ENCODE measurements around the gene FBXO41. TPM values are rescaled to one million over a fixed set of nuclear protein-coding genes. Genes with fewer than 3 reads are reported as not detected.

FBXO41 gene
- total RNA-seq, 1 donor from 2014 or later: 14.0 TPM

DNA sequence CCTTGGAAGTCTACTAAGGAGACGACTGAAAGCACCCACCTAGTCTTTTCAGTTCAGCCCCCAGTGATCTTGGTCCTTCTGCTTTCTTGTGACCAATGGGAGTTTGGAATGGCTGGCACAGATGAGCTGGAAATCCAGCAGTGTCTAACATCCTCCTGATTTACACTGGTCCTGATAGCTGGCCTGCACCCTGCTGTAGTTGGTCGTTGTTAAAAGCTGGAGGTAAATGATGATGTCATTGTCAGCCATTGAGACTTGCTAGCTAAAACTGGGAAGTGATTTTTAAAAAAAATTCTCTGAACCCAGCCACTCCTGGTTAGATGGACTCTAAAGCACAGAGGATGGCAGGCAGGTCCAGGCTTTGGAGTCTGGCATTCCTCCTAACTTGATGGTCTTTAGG is 30.9 kb downstream of the FBXO41 start:
- H3K27ac Mint-ChIP-seq (ENCODE audit: unreplicated experiment): no peak overlapping the region

DNA sequence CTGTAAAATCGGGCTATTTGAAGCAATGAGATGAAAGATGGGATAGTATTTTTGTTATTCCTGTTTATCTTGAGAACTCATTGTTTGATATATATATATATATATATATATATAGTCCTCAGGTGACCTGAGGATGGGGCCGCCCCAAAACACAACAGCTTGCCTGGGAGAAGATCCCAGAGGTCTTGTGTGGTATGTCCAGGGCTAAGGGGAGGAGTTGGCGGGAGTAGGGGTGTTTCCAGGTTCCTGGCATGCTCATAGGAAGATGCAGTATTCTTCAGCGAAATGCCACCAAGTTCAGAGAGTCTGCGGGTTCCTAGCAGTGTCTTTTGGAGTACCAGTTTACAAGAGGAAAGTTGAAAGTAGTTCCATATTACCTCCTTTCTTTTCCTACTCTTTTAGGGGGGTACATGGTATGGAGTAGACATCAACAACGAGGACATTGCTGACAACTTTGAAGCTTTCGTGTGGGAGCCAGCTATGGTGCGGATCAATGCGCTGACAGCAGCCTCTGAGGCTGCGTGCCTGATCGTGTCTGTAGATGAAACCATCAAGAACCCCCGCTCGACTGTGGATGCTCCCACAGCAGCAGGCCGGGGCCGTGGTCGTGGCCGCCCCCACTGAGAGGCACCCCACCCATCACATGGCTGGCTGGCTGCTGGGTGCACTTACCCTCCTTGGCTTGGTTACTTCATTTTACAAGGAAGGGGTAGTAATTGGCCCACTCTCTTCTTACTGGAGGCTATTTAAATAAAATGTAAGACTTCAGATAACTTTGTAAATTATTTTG is 31.8 kb downstream of the FBXO41 start:
- H3K27ac Mint-ChIP-seq (ENCODE audit: unreplicated experiment): no peak overlapping the region
- H3K27me3 Mint-ChIP-seq (ENCODE audit: unreplicated experiment): no peaks in the 10 kb centered on the region
- DNase-seq: no peak
- peaks cover 3% of the 10 kb centered on the region for H3K4me1 Mint-ChIP-seq (ENCODE audit: low read depth, unreplicated experiment)
- no peaks in the 10 kb centered on the region for H3K36me3 Mint-ChIP-seq (ENCODE audit: unreplicated experiment)
- TF ChIP-seq, protein P1, sequence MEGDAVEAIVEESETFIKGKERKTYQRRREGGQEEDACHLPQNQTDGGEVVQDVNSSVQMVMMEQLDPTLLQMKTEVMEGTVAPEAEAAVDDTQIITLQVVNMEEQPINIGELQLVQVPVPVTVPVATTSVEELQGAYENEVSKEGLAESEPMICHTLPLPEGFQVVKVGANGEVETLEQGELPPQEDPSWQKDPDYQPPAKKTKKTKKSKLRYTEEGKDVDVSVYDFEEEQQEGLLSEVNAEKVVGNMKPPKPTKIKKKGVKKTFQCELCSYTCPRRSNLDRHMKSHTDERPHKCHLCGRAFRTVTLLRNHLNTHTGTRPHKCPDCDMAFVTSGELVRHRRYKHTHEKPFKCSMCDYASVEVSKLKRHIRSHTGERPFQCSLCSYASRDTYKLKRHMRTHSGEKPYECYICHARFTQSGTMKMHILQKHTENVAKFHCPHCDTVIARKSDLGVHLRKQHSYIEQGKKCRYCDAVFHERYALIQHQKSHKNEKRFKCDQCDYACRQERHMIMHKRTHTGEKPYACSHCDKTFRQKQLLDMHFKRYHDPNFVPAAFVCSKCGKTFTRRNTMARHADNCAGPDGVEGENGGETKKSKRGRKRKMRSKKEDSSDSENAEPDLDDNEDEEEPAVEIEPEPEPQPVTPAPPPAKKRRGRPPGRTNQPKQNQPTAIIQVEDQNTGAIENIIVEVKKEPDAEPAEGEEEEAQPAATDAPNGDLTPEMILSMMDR (IDR thresholded peaks at IDR 0.05; ENCODE audit: partially characterized antibody, unreplicated experiment): no peak
- peaks cover 3% of the 10 kb centered on the region for H3K9me3 Mint-ChIP-seq (ENCODE audit: unreplicated experiment)
- H3K4me3 Mint-ChIP-seq (ENCODE audit: unreplicated experiment): no peak overlapping the region

More for the DNA sequence above, 30.9 kb downstream of the FBXO41 start:
- Mint-ChIP-seq H3K27me3 (ENCODE audit: unreplicated experiment) (no peaks in the 10 kb centered on the region), H3K36me3 (ENCODE audit: unreplicated experiment) (no peaks in the 10 kb centered on the region), H3K4me1 (ENCODE audit: low read depth, unreplicated experiment) (peaks cover 3% of the 10 kb centered on the region), H3K9me3 (ENCODE audit: unreplicated experiment) (peaks cover 3% of the 10 kb centered on the region), H3K4me3 (ENCODE audit: unreplicated experiment) (no peak overlapping the region)
- no peak for DNase-seq
- TF ChIP-seq, protein P1 (IDR thresholded peaks at IDR 0.05; ENCODE audit: partially characterized antibody, unreplicated experiment): no peak

DNA sequence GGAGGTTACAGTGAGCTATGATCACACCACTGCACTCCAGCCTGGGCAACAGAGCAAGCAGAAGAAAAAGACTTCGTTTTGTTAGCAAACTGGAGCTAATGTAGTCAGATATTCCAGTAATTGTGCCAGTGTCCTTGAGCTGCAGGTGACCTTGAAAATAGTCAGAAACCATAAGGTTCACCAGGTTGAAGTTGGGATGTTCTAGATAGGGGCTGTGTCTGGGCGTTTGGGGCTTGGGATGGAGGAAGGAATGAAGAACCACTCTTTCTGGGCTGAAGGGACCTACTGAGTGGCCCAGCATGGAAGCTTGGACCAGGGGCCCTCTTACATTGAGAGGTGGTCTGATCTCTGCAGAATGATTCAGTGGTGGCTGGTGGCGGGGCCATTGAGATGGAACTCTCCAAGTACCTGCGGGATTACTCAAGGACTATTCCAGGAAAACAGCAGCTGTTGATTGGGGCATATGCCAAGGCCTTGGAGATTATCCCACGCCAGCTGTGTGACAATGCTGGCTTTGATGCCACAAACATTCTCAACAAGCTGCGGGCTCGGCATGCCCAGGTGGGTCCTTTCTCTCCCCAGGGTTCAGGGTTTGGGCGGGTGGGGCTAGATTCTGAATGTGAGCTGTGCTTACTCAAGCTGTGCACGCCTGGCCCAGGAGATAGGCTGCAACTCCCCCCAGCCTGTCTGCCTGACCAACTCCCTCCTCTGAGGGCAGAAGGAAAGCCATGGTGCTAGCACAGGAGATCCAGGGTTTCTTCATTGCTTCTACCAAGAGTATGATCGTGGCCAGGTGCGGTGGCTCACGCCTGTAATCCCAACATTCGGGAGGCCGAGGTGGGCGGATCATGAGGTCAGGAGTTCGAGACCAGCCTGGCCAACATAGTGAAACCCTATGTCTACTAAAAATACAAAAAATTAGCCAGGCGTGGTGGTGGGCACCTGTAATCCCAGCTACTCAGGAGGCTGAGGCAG is 33.1 kb downstream of the FBXO41 start:
- DNase-seq: no peak
- Mint-ChIP-seq H3K27me3 (ENCODE audit: unreplicated experiment) (no peaks in the 10 kb centered on the region), H3K27ac (ENCODE audit: unreplicated experiment) (no peak overlapping the region), H3K9me3 (ENCODE audit: unreplicated experiment) (peaks cover 3% of the 10 kb centered on the region), H3K4me1 (ENCODE audit: low read depth, unreplicated experiment) (peaks cover 3% of the 10 kb centered on the region), H3K4me3 (ENCODE audit: unreplicated experiment) (no peak overlapping the region), H3K36me3 (ENCODE audit: unreplicated experiment) (no peaks in the 10 kb centered on the region)
- TF ChIP-seq, protein P1 (IDR thresholded peaks at IDR 0.05; ENCODE audit: partially characterized antibody, unreplicated experiment): no peak

DNA sequence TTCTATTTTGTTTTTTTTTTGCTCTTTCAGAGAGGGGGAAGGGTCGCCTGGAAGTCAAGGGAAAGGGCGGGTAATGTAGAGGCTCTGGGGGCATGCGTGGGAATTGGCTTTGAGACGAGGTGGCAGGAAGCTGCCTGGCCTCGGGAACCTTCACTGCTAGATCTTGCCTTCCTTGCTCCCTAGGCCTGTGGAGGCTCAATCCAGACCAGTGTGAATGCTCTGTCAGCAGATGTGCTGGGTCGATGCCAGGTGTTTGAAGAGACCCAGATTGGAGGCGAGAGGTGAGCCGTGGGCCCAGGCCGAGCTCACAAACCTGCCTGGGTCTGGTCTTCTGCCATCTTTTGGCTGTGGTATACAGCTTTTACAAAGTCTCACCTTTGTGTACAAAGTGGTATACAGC is 34.6 kb downstream of the FBXO41 start:
- Mint-ChIP-seq H3K27me3 (ENCODE audit: unreplicated experiment) (no peaks in the 10 kb centered on the region), H3K36me3 (ENCODE audit: unreplicated experiment) (no peaks in the 10 kb centered on the region)

More for the DNA sequence above, 34.6 kb downstream of the FBXO41 start:
- no peak overlapping the region for H3K27ac Mint-ChIP-seq (ENCODE audit: unreplicated experiment)
- DNase-seq: no peak
- TF ChIP-seq, protein P1 (IDR thresholded peaks at IDR 0.05; ENCODE audit: partially characterized antibody, unreplicated experiment): no peak
- no peak overlapping the region for H3K4me3 Mint-ChIP-seq (ENCODE audit: unreplicated experiment)
- H3K9me3 Mint-ChIP-seq (ENCODE audit: unreplicated experiment): peaks cover 3% of the 10 kb centered on the region
- no peaks in the 10 kb centered on the region for H3K4me1 Mint-ChIP-seq (ENCODE audit: low read depth, unreplicated experiment)

All from glutamatergic neuron (in vitro differentiated cells).